GOT3 (cell line): ENCODE measurements around the gene PIK3R1.

ENCODE experiments used
- DNase-seq: peaks from one replicate; lab custom pipeline; 2025; ENCODE audit warnings: mixed read lengths; lab: John Stamatoyannopoulos, UW

Gene PIK3R1

GRCh38 chr5:68252673-68253623 lies 37.4 kb downstream of the PIK3R1 start:
- DNase-seq: no peak

GRCh38 chr5:68253624-68254585 lies 38.3 kb downstream of the PIK3R1 start:
- DNase-seq: no peak

GRCh38 chr5:68254810-68255209 lies 39.3 kb downstream of the PIK3R1 start:
- DNase-seq: no peak

- DNase-seq: no peak
These were observed 40.0 kb downstream of the PIK3R1 start for GRCh38 chr5:68255305-68256120.

DNA sequence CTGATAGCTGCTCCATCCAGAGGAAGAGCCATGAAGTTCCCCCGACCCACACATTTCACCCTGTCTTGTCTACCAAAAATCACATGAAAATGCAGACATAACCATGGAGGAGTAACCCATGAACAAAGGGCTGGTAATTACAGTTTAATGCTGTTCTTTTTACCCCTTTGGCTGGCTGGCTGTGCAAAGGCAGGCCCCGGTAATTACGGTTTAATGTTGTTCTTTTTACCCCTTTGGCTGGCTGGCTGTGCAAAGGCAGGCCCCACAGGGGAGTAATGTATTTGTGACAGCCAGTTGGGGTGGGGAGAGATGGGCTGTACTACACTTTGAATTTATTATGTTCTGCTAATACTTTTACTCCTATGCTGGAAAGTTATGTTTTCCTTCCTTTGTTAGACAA lies 41.7 kb downstream of the PIK3R1 start:
- DNase-seq: no peak

DNA sequence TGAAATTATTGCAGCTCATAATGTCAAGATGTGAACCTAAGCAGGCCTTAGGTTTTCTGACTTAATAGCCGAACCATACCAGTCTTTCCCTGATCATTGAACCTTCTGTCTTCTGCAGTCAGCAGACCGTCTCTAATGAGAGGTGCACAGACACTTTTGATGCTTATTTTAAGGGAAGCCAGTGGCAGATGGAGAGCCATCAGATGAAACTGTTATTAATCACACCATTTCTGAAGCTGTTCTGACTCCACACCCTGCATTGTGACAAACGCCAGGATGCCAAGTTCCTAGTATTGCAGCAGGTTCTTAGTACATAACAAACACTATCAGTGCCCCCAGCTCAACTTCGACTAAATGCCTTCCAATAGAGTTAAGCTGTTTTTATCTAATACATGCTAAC lies 43.0 kb downstream of the PIK3R1 start:
- DNase-seq: no peak

- no peak for DNase-seq
These were observed 44.1 kb downstream of the PIK3R1 start for GRCh38 chr5:68259700-68260099.

GRCh38 chr5:68260467-68260866 lies 44.9 kb downstream of the PIK3R1 start:
- DNase-seq: no peak

GRCh38 chr5:68261169-68261568 lies 45.6 kb downstream of the PIK3R1 start:
- no peak for DNase-seq

DNA sequence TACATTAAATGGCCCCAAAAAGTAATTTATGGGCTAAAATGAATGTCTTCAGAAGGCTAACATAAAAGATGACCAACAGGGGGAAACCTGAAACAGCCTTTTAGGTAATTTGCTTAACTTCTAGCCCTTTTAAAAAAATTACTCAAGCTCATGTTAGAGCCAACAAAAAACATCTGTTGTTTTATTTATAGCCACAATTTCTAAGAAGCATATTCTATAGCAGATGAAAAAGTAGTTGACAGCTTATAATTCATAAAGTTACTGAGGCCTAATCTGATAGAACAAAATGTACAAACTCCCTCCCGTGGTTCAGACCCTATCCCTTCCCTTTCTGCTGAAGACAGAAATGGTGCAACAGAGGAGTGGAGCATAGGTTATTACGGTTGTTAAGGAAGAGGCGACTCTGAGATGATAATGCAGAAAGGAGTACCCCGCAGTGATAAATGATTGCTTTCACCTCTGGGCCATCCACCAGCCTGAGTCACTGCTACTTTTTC lies 46.1 kb downstream of the PIK3R1 start:
- DNase-seq: no peak

- DNase-seq: no peak
These were observed 48.7 kb downstream of the PIK3R1 start for GRCh38 chr5:68264024-68264956.

DNA sequence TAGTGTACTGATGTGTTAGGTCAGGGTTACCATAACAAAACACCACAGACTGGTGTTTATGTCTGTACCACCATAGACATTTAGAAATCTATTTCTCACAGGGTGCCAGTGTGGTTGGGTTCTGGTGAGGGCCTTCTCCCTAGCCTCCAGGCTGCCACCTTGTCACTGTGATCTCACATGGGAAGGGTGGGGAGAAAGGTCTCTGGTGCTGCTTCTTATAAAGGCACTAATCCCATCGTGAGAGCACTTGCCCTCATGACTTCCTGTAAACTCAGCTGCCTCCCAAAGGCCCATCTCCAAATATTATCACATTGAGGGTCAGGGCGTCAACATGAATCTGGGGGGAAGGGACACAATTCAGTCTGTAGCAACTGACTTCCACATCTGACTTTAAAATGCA lies 49.8 kb downstream of the PIK3R1 start:
- DNase-seq: no peak

DNA sequence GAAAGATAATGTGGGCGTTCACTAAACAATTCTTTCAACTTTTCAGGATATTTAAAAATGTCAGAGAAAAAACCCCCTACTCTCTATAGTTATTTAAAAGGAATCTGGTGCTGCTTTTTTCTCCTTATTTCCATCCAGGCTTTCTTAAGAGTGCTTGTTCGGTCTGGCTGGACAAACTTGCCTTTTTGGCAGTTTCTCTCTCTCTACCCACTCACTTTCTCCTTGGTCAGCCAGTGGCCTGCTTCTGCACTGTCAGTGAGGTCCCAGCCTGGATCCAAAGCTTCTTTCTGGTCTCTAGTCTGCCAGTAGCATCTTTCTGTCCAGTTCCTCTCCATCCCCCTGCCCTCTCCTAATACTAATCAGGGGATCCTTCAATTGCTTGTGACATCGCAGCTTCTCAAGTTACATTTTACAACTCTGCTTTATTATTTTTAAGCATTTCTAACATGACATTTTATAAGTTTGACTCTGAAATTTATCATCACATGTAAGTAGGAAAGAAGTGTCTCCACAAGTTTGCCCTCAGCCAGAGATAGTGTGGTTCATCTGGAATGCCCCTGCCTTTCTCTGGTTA lies 50.4 kb downstream of the PIK3R1 start:
- DNase-seq: no peak

DNA sequence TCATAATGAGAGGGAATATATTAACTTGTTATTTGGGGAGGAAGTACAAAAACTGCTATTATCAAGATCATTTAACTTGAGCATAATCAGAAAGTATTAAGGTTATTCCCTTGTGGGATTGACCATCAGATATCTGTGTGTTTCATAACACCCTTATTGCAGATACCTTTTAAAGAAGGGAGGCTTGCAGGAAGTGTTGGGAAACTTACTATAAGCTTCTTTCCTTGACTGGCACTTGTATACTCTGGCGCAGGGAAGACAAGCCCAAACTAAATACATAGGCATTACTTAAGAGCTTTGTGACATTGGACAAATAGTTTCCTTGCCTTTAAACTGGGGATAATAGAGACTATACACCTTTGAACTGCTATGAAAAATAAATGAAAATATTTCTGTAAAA lies 50.9 kb downstream of the PIK3R1 start:
- no peak for DNase-seq

DNA sequence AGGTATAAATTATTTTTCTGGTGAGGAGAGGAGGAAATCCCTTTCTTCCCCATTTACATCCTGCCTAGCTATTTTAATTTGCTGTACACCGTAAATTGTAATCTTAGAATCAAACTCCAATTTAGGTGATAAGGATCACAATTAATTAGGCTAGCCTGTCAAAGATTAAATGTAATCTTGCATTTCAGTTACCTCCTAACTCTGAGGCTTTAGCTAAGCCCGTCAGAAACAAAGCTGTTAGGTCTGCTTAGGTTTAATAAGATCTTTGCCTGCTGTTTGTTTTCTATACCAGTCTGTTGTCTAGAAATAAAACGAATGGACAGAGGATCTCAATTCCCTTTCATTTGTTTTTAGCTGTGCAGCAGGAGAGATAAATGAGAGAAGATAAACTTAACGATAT lies 51.5 kb downstream of the PIK3R1 start:
- no peak for DNase-seq

GRCh38 chr5:68268101-68268851 lies 52.7 kb downstream of the PIK3R1 start:
- no peak for DNase-seq

DNA sequence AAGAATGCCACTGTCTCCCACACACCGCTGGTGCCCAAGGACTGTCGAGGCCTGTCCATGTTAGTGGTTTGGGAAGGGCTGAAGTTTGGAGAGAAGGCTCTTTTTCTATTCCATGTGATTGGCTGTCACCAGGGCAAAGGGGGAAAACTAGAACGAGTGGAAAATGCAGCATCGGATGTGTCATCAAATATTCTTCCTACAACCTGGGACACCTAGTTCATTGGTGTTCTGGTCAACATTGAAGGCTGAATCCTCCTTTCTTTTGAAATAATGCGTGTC lies 53.2 kb downstream of the PIK3R1 start:
- no peak for DNase-seq

GRCh38 chr5:68269820-68270219 lies 54.3 kb downstream of the PIK3R1 start:
- DNase-seq: no peak

- DNase-seq: no peak
These were observed 54.9 kb downstream of the PIK3R1 start for GRCh38 chr5:68270399-68270975.
